GM12878 (cell line): ENCODE data around the gene ZNF552.

Experiments
- CTCF ChIP-seq, 3 experiments: IDR thresholded peaks in 2 of 3; conservative IDR thresholded peaks in 1 of 3; 2 replicates each; pipeline ENCODE4 v1.5.1; 2011; ENCODE audit warnings: low read depth in 3 of 3, low read length in 3 of 3, mild to moderate bottlenecking in 3 of 3, control low read depth in 2 of 3, moderate library complexity in 2 of 3, inconsistent platforms in 1 of 3, mixed read lengths in 1 of 3; ENCODE audit not compliant: control insufficient read depth in 2 of 3, insufficient read depth in 1 of 3; ENCODE audit errors: extremely low read depth in 1 of 3
- EP300 ChIP-seq, 2 experiments: fragments of 150-350 bp in 1 of 2; IDR thresholded peaks; 2 replicates each; pipeline ENCODE4 v1.6.1; 2011 to 2012; ENCODE audit warnings: low read depth in 2 of 2, low read length in 2 of 2, borderline replicate concordance in 1 of 2, improper control_type of control experiment in 1 of 2, inconsistent platforms in 1 of 2; ENCODE audit not compliant: control insufficient read depth in 1 of 2
- HDAC2 ChIP-seq: fragments of 200-600 bp; sonication (generic); IDR thresholded peaks from 2 replicates; pipeline ENCODE4 v1.6.1; 2017

GRCh38 chr19:57803594-57804325 lies 11.0 kb downstream of the ZNF552 start:
- TF ChIP-seq HDAC2 (no peak), CTCF (IDR thresholded peaks at IDR 0.05 in 2 of 3, conservative IDR thresholded peaks at IDR 0.05 in 1 of 3; ENCODE audit: control insufficient read depth in 2 of 3, extremely low read depth in 1 of 3, insufficient read depth in 1 of 3, low read depth in 3 of 3, low read length in 3 of 3) (no peak), EP300 (IDR thresholded peaks at IDR 0.05; ENCODE audit: borderline replicate concordance in 1 of 2, control insufficient read depth in 1 of 2, low read depth in 2 of 2, low read length in 2 of 2) (no peak)
